PC-9 (cell line): ENCODE results near the gene AASS. TPM values are rescaled to one million over a fixed set of nuclear protein-coding genes. Genes with fewer than 3 reads are reported as not detected.

Source experiments
- BruUV-seq: library from RNA; stranded (reverse); fragments of 400-500 nt; replicated peaks from 2 replicates; lab custom pipeline; 2021; lab: Mats Ljungman, UMichigan
- CTCF ChIA-PET: fragments of 300-600 bp; sonication (Branson Sonifier 250); formaldehyde crosslinking; loops from one replicate; lab custom pipeline; 2022; ENCODE audit warnings: antibody characterized with exemption; lab: Charles Lee
- POLR2A ChIA-PET: fragments of 300-600 bp; sonication (Branson Sonifier 250); formaldehyde crosslinking; loops from one replicate; lab custom pipeline; 2022; ENCODE audit warnings: antibody characterized with exemption; ENCODE audit not compliant: unreplicated experiment; lab: Charles Lee
- DNase-seq, 2 experiments: peaks; one replicate each; pipeline versions ENCODE4 v3.0.0 to v3.0.0-alpha.2; 2015 to 2022; ENCODE audit warnings: mixed read lengths in 1 of 2
- H2AFZ ChIP-seq: fragments of 200-600 bp; sonication (generic); 2 replicates; pipeline ENCODE4 v1.8.1; 2017; ENCODE audit warnings: antibody characterized with exemption
- H3F3A ChIP-seq: fragments of 200-600 bp; sonication (generic); 2 replicates; pipeline ENCODE4 v1.8.1; 2017; ENCODE audit warnings: antibody characterized with exemption, mild to moderate bottlenecking, low read depth; ENCODE audit not compliant: insufficient read depth
- H3K27ac ChIP-seq: fragments of 200-600 bp; sonication (generic); 2 replicates; pipeline ENCODE4 v1.6.1; 2016; ENCODE audit warnings: mixed run types
- H3K27me3 ChIP-seq: fragments of 200-600 bp; sonication (generic); 2 replicates; pipeline ENCODE4 v1.6.1; 2016; ENCODE audit warnings: low read depth, mixed run types; ENCODE audit not compliant: insufficient read depth
- H3K36me3 ChIP-seq: fragments of 200-600 bp; sonication (generic); 2 replicates; pipeline ENCODE4 v1.6.1; 2016; ENCODE audit warnings: low read depth, mixed run types
- H3K4me1 ChIP-seq: fragments of 200-600 bp; sonication (generic); replicated peaks from 2 replicates; pipeline ENCODE4 v1.6.1; 2016; ENCODE audit warnings: mixed run types; ENCODE audit not compliant: insufficient read depth
- H3K4me2 ChIP-seq: fragments of 200-600 bp; sonication (generic); 2 replicates; pipeline ENCODE4 v1.6.1; 2017; ENCODE audit warnings: mixed run types
- H3K4me3 ChIP-seq: fragments of 200-600 bp; sonication (generic); 2 replicates; pipeline ENCODE4 v1.6.1; 2016; ENCODE audit warnings: mixed run types
- H3K79me2 ChIP-seq: fragments of 200-600 bp; sonication (generic); 2 replicates; pipeline ENCODE4 v1.6.1; 2017; ENCODE audit warnings: low read depth, mixed run types
- H3K9me2 ChIP-seq: fragments of 200-600 bp; sonication (generic); 2 replicates; pipeline ENCODE4 v1.8.1; 2017; ENCODE audit warnings: mild to moderate bottlenecking; ENCODE audit not compliant: insufficient read depth
- H3K9me3 ChIP-seq: fragments of 200-600 bp; sonication (generic); 2 replicates; pipeline ENCODE4 v1.8.1; 2016; ENCODE audit warnings: low read depth; ENCODE audit not compliant: insufficient read depth
- H4K20me1 ChIP-seq: fragments of 200-600 bp; sonication (generic); 2 replicates; pipeline ENCODE4 v1.8.1; 2017; ENCODE audit not compliant: insufficient read depth
- EZH2 ChIP-seq: fragments of 200-600 bp; sonication (generic); IDR thresholded peaks from 2 replicates; pipeline ENCODE4 v1.8.0; 2017; ENCODE audit warnings: antibody characterized with exemption, low read depth
- intact Hi-C: fragments of 100-400 bp; cut with micrococcal nuclease; formaldehyde crosslinking; loops from one replicate; pipeline ENCODE4 v1.10.0; 2022; ENCODE audit not compliant: unreplicated experiment
- total RNA-seq: library from RNA; stranded (reverse); gene quantifications from 2 replicates; pipeline ENCODE4 v1.2.3, GENCODE V29; 2021
- TF ChIP-seq, protein P1 (sequence below): fragments of 200-600 bp; sonication (generic); conservative IDR thresholded peaks from 2 replicates; pipeline ENCODE4 v1.6.1; 2017; ENCODE audit warnings: mixed run types, antibody characterized with exemption, mild to moderate bottlenecking, moderate library complexity

The AASS gene
- total RNA-seq, 1 experiment from 2014 or later: 8.5 TPM

DNA sequence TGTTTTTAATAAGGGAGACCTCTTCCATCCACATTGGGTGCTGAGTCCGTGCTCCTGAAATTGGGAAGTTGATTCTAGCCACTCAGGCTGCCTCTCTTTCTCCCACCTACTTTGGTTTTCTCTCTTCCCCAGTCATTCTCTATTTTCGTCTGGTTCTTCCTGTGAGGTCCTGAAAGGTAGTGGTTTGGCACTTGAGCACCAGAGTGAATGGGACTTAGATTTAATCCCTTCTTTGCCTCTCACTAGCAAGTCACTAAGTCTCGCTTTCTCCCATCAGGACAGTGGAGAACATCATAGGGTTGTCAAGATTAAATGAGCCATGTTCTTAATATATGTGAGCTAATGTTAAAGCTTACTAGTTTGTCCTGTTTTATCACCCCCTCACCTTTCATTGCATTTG lies 4.0 kb upstream of the AASS start:
- Histone ChIP-seq H3K4me2 (no peak overlapping the region), H3K36me3 (no peaks in the 10 kb centered on the region), H3K9me3 (no peaks in the 10 kb centered on the region), H3K4me3 (no peak overlapping the region), H3K27ac (no peak overlapping the region), H3K27me3 (no peaks in the 10 kb centered on the region), H4K20me1 (no peaks in the 10 kb centered on the region), H3K9me2 (no peaks in the 10 kb centered on the region), H3K79me2 (no peaks in the 10 kb centered on the region), H3F3A (no peaks in the 10 kb centered on the region), H2AFZ (no peak overlapping the region), H3K4me1 (peaks cover 11% of the 10 kb centered on the region; the same call in 1 of the 2 replicates)
- no TSS peak for BruUV-seq
- intact Hi-C loops: no loop called here
- no peak for TF ChIP-seq EZH2
- TF ChIP-seq, protein P1, sequence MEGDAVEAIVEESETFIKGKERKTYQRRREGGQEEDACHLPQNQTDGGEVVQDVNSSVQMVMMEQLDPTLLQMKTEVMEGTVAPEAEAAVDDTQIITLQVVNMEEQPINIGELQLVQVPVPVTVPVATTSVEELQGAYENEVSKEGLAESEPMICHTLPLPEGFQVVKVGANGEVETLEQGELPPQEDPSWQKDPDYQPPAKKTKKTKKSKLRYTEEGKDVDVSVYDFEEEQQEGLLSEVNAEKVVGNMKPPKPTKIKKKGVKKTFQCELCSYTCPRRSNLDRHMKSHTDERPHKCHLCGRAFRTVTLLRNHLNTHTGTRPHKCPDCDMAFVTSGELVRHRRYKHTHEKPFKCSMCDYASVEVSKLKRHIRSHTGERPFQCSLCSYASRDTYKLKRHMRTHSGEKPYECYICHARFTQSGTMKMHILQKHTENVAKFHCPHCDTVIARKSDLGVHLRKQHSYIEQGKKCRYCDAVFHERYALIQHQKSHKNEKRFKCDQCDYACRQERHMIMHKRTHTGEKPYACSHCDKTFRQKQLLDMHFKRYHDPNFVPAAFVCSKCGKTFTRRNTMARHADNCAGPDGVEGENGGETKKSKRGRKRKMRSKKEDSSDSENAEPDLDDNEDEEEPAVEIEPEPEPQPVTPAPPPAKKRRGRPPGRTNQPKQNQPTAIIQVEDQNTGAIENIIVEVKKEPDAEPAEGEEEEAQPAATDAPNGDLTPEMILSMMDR: no peak
- CTCF ChIA-PET: no interaction called here
- POLR2A ChIA-PET: no interaction called here
- no peak for DNase-seq

DNA sequence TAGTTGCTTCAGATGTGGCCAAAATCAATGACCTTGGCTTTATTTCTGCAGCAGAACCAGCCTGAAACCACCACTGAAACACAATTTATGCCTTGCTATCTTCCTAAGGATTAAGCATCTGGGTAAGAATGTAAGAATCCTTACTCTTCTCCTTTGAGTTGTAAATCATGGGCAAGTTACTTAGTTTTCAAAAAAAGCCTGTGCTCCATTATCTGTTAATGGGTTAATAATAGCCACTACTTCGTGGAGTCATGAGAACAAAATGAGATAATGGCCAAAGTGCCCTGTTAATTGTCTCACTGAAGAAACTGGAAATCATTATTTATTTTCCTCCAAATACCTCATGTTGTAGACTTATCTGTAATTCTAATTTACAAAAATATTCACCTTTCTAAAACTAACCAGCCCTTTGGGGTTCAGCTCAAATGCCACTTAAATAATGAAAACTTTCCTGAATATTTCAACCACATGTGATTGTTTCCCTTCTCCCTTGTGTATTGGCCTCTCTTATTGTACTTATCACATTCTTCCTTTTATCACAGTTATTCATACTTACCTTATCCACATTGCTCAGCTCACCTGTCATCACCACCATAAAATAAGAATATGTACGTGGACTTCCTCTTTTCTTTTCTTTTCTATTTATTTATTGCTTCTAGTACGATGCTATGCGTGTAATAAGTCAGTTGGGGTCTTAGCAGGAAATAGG lies 2.0 kb upstream of the AASS start:
- Histone ChIP-seq H3K79me2 (no peaks in the 10 kb centered on the region), H3K9me2 (no peaks in the 10 kb centered on the region), H2AFZ (no peak overlapping the region), H3K27me3 (no peaks in the 10 kb centered on the region), H4K20me1 (no peaks in the 10 kb centered on the region), H3K4me1 (peaks cover 11% of the 10 kb centered on the region; the same call in 1 of the 2 replicates), H3K27ac (no peak overlapping the region), H3F3A (no peaks in the 10 kb centered on the region), H3K36me3 (no peaks in the 10 kb centered on the region), H3K4me3 (no peak overlapping the region), H3K4me2 (no peak overlapping the region), H3K9me3 (no peaks in the 10 kb centered on the region)
- ChIA-PET POLR2A (interaction anchor here (0.8 kb wide), 1 partner anchor 67 kb away, joined by 8 read pairs; no protein-coding TSS in a partner anchor), CTCF (interaction anchor here (1.0 kb wide), 1 partner anchor 780 kb away, joined by 3 read pairs; no protein-coding TSS in a partner anchor)
- no peak for DNase-seq
- intact Hi-C loops: no loop called here
- BruUV-seq: no TSS peak
- TF ChIP-seq, protein P1: no peak
- no peak for TF ChIP-seq EZH2

DNA sequence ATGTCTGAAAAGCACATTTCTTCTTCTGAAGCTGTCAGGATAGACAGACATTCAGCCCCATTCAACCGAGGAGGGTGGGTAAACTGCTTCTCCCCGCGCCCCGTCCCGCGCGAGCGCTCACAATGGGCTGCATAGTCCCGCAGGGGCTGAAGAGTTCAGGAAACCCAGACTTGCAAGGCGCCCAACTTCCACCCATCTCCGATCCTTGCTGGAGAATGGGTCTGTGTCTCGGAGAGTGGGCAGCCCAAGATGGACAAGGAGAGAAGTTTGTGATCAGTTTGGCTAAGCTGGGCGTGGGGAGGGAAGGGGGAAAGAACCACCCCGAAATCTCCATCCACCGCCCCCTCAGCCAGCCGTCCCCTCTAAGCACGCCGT lies 686 bp downstream of the AASS start:
- Histone ChIP-seq H3K79me2 (no peaks in the 10 kb centered on the region), H3K36me3 (no peaks in the 10 kb centered on the region), H3K9me2 (no peaks in the 10 kb centered on the region), H3K27me3 (no peaks in the 10 kb centered on the region), H2AFZ (peak overlapping the region; percentile 96), H3K4me1 (peaks cover 11% of the 10 kb centered on the region; the same call in 1 of the 2 replicates), H3F3A (no peaks in the 10 kb centered on the region), H3K4me2 (peak overlapping the region; percentile 87), H4K20me1 (no peaks in the 10 kb centered on the region), H3K4me3 (peak overlapping the region; percentile 93), H3K9me3 (no peaks in the 10 kb centered on the region), H3K27ac (no peak overlapping the region)
- intact Hi-C loops: no loop called here
- POLR2A ChIA-PET: interaction anchor here (0.5 kb wide), 1 partner anchor 43 kb away, joined by 3 read pairs; no protein-coding TSS in a partner anchor
- no peak for TF ChIP-seq EZH2
- TF ChIP-seq, protein P1: no peak
- TSS peak; percentile 62 for BruUV-seq
- DNase-seq: no peak
- CTCF ChIA-PET: no interaction called here
